DOHH2 (cell line): ENCODE measurements around the gene WEE1.

Source experiments
- EZH2phosphoT487 ChIP-seq: fragments of 200-600 bp; sonication (generic); IDR thresholded peaks from 2 replicates; pipeline ENCODE4 v1.6.1; 2017; ENCODE audit warnings: borderline replicate concordance, mild to moderate bottlenecking, antibody characterized with exemption, low read length, moderate library complexity, mixed read lengths
- TF ChIP-seq, protein P1 (sequence below): fragments of 200-600 bp; sonication (generic); IDR thresholded peaks from one replicate; pipeline ENCODE4 v1.5.1; 2014; ENCODE audit warnings: antibody characterized with exemption, mild to moderate bottlenecking, low read depth, low read length; ENCODE audit not compliant: poor library complexity, severe bottlenecking

DNA sequence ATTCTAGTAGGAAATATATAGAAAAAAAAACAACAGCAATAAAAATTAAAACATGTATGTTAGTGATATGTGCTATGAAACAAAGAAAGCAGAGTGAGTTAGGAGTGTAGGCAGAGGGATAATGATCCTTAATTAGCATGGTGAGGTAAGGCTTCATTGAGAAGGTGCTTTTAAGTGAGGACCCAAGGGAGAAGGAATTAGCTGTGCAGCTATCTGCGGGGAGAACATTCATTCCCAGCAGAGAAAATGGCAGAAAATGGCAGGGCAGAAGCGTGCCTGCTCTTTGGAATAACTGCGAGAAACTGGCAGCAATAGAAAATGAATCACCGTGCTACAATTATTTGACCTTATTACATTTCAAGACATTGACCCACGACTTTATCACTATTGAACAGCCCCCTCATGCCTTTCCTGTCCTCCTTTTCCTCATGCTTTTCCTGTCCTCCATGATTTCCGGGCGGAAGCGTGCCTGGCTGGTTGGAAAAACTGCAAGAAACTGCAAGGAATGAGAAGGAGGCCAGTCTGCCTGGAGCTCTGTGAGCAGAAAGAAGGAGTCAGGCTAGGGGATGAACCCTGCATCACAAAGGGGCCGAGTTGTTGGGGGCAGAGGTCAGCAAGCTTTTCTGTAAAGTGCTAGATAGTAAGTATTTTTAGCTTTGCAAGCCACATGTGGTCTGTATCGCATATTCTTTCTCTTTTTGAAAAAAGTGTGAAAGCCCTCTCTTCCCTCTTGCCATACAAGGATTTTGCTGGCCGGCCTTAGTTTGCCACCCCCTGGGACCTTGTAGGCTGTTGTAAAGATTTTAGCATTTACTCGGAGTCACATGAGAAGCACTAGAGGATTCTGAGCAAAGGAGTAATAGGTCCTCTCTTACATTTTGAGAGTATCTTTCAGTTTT lies 53.3 kb downstream of the WEE1 start:
- TF ChIP-seq, protein P1, sequence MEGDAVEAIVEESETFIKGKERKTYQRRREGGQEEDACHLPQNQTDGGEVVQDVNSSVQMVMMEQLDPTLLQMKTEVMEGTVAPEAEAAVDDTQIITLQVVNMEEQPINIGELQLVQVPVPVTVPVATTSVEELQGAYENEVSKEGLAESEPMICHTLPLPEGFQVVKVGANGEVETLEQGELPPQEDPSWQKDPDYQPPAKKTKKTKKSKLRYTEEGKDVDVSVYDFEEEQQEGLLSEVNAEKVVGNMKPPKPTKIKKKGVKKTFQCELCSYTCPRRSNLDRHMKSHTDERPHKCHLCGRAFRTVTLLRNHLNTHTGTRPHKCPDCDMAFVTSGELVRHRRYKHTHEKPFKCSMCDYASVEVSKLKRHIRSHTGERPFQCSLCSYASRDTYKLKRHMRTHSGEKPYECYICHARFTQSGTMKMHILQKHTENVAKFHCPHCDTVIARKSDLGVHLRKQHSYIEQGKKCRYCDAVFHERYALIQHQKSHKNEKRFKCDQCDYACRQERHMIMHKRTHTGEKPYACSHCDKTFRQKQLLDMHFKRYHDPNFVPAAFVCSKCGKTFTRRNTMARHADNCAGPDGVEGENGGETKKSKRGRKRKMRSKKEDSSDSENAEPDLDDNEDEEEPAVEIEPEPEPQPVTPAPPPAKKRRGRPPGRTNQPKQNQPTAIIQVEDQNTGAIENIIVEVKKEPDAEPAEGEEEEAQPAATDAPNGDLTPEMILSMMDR, result no peak
- no peak for TF ChIP-seq EZH2phosphoT487
